Breast epithelium (tissue), 3 donors: ENCODE measurements around the gene S100A10.

Experiments used
- CTCF ChIP-seq, 3 donors: fragments of 450-650 bp; IDR thresholded peaks; one replicate each; pipeline ENCODE4 v1.5.1; 2016 to 2017; ENCODE audit warnings: antibody characterized with exemption in 3 of 3, mild to moderate bottlenecking in 3 of 3, moderate library complexity in 3 of 3
- POLR2A ChIP-seq: fragments of 450-650 bp; IDR thresholded peaks from one replicate; pipeline ENCODE4 v1.6.1; 2016; ENCODE audit warnings: antibody characterized with exemption, mild to moderate bottlenecking, moderate library complexity

GRCh38 chr1:151956957-151957497 is 36.6 kb downstream of the S100A10 start:
- TF ChIP-seq POLR2A (no peak), CTCF (IDR thresholded peaks at IDR 0.05) (no peak)
